Heart right ventricle (tissue), 16 donors: ENCODE results near the gene DTNBP1. TPM values are rescaled to one million over a fixed set of nuclear protein-coding genes. Genes with fewer than 3 reads are reported as not detected.

Experiments used
- ATAC-seq, 8 donors: fragments of 200-7000 bp; cut with Tn5 transposase; one replicate each; pipeline ENCODE4 v1.9.1; 2020; ENCODE audit warnings: mild to moderate bottlenecking in 8 of 8, moderate library complexity in 8 of 8, moderate number of reproducible peaks in 1 of 8
- DNase-seq, 2 donors: peaks; one replicate each; pipeline ENCODE4 v3.0.0-alpha.2; 2020
- H3K27ac ChIP-seq, 10 donors: fragments of 200-600 bp; sonication (generic) in 2 of 10; one replicate each; pipeline versions ENCODE4 v1.5.0 to v1.8.0; 2020 to 2022; ENCODE audit warnings: mild to moderate bottlenecking in 3 of 10
- H3K27me3 ChIP-seq, 7 donors: fragments of 200-600 bp; one replicate each; pipeline ENCODE4 v1.8.0; 2021 to 2022; ENCODE audit warnings: mild to moderate bottlenecking in 2 of 7
- H3K36me3 ChIP-seq, 9 donors: fragments of 200-600 bp; sonication (generic) in 1 of 9; one replicate each; pipeline versions ENCODE4 v1.5.0 to v1.8.0; 2020 to 2022; ENCODE audit warnings: mild to moderate bottlenecking in 2 of 9
- H3K4me1 ChIP-seq, 9 donors: fragments of 200-600 bp; sonication (generic) in 1 of 9; one replicate each; pipeline versions ENCODE4 v1.5.0 to v1.8.0; 2020 to 2022; ENCODE audit warnings: mild to moderate bottlenecking in 4 of 9
- H3K4me3 ChIP-seq, 10 donors: fragments of 200-600 bp; sonication (generic) in 2 of 10; one replicate each; pipeline versions ENCODE4 v1.5.0 to v1.8.0; 2020 to 2022; ENCODE audit warnings: mild to moderate bottlenecking in 7 of 10, moderate library complexity in 2 of 10
- H3K9me3 ChIP-seq, 11 donors: fragments of 200-600 bp in 10 of 11; sonication (generic) in 2 of 11; one replicate each; pipeline versions ENCODE4 v1.5.0 to v1.8.0; 2013 to 2022; ENCODE audit warnings: mild to moderate bottlenecking in 2 of 11, control low read depth in 1 of 11, moderate library complexity in 1 of 11
- CTCF ChIP-seq, 9 donors: fragments of 200-600 bp; sonication (generic) in 2 of 9; IDR thresholded peaks; one replicate each; pipeline versions ENCODE4 v1.5.0 to v1.8.0; 2021 to 2022; ENCODE audit warnings: antibody characterized with exemption in 9 of 9, mild to moderate bottlenecking in 5 of 9, moderate library complexity in 1 of 9
- WGBS, 2 donors: extraction: QIAGEN DNeasy Blood & Tissue Kit; methylation state at CpG; one replicate each; pipeline ENCODE4 v1.1.7; 2013; ENCODE audit warnings: inconsistent platforms in 1 of 2; 5-methylcytosine and 5-hydroxymethylcytosine counted together
- intact Hi-C, 10 donors: fragments of 100-400 bp; cut with DNase I; formaldehyde crosslinking; loops; one replicate each; pipeline versions ENCODE4 v1.11.1 to v1.14.2; 2022
- polyA plus RNA-seq, 2 donors: library from polyadenylated mRNA; stranded (reverse); fragments of 200-250 nt; gene quantifications; one replicate each; pipeline ENCODE4 v1.2.3, GENCODE V29; 2013
- total RNA-seq, 10 donors: library from RNA; stranded (reverse); fragmentation: NEBNext Ultra II Directional in 3 of 10; extraction: Animal tissue kit (Norgen Biotek cat#: 25700) in 3 of 10; gene quantifications; one replicate each; pipeline versions ENCODE4 v1.2.1 to v1.2.4, GENCODE V29; 2021 to 2023
- donor health status: Arrhythmogenic right ventricular cardiomyopathy.
- donor health status: ischemic (EF 13 %, LVEDD 7.1; RV severe dilation, severe dysfunction).
- donor health status: healthy with polysubstance abuse.
- donor health status: DM: no; HTN: yes; CAD: no.
- donor health status: DM: no; HTN: no; CAD: no.
- donor health status: ischemic (EF 25% LVEDD 6.9; RV normal size, moderate dysfunction).
- donor health status: ischemic (EF 25% LVEDD 5.7; RV mildly dilated, moderate dysfunction).
- donor health status: healthy.
- donor health status: DM: yes; HTN: yes; CAD: no.
- donor health status: Ischemic cardiomyopathy.
- donor health status: ischemic (EF 35%, LVEDD 5.7; RV mildly dilated, moderate dysfunction).
- donor health status: nonischemic (EF 11% LVEDD 7.7; RV severe dilation, severe dysfunction).
- donor health status: DM: yes; HTN: yes; CAD: no.
- donor health status: PGD.
- donor health status: ischemic (EF 29% LVEDD 5.4; RV normal size, mild dysfunction).
- donor health status: nonischemic (EF 23%, LVEDD 6.1; RV moderate dilation, normal function).

The DTNBP1 gene
- total and polyA plus RNA-seq, 12 donors, result 5.0 to 27.5 (median 18.4) TPM

GRCh38 chr6:15689586-15690482 lies 27.0 kb upstream of the DTNBP1 start:
- TF ChIP-seq CTCF (IDR thresholded peaks at IDR 0.05), result no peak
- H3K4me1 ChIP-seq, result peaks cover 0 to 19% (median 9%) of the 10 kb centered on the region in 9 donors
- DNase-seq, result no peak
- ATAC-seq, result no peak
- intact Hi-C loops, result loop anchor here in 9 of 10 donors (2.0 to 10.0 kb wide), 8 partner anchors 135 to 517 kb away; partner anchors contain the start of gene MYLIP (in 6 of the 9)
- H3K36me3 ChIP-seq, result no peaks in the 10 kb centered on the region
- WGBS, 2 donors, result 47 to 48% methylated on average over 5 of the region's 5 CpGs
- H3K27me3 ChIP-seq, result no peaks in the 10 kb centered on the region
- no peaks in the 10 kb centered on the region for H3K9me3 ChIP-seq
- H3K4me3 ChIP-seq, result no peak overlapping the region
- no peak overlapping the region for H3K27ac ChIP-seq

GRCh38 chr6:15685619-15686018 lies 22.8 kb upstream of the DTNBP1 start:
- no peak for TF ChIP-seq CTCF (IDR thresholded peaks at IDR 0.05)
- peaks cover 0 to 6% (median 0%) of the 10 kb centered on the region in 11 donors for H3K9me3 ChIP-seq
- H3K27me3 ChIP-seq, result no peaks in the 10 kb centered on the region
- H3K36me3 ChIP-seq, result no peaks in the 10 kb centered on the region
- ATAC-seq (no peak), DNase-seq (no peak)
- H3K4me1 ChIP-seq, result peaks cover 0 to 9% (median 6%) of the 10 kb centered on the region in 9 donors
- intact Hi-C loops, result loop anchor here in 1 of 10 donors (10.0 kb wide), 1 partner anchor 519 kb away; no protein-coding TSS in a partner anchor
- H3K27ac ChIP-seq, result no peak overlapping the region
- no peak overlapping the region for H3K4me3 ChIP-seq

GRCh38 chr6:15682965-15683822 lies 20.4 kb upstream of the DTNBP1 start:
- TF ChIP-seq CTCF (IDR thresholded peaks at IDR 0.05), result no peak
- no peak for DNase-seq
- Histone ChIP-seq H3K9me3 (peaks cover 0 to 6% (median 0%) of the 10 kb centered on the region in 11 donors), H3K36me3 (no peaks in the 10 kb centered on the region), H3K4me1 (no peaks in the 10 kb centered on the region), H3K27ac (no peak overlapping the region), H3K27me3 (no peaks in the 10 kb centered on the region), H3K4me3 (no peak overlapping the region)
- 85 to 91% methylated on average over 7 of the region's 7 CpGs for WGBS, 2 donors
- intact Hi-C loops, result loop anchor here in 1 of 10 donors (10.0 kb wide), 1 partner anchor 522 kb away; no protein-coding TSS in a partner anchor
- no peak for ATAC-seq

GRCh38 chr6:15681946-15682345 lies 19.1 kb upstream of the DTNBP1 start:
- Histone ChIP-seq H3K4me3 (no peak overlapping the region), H3K9me3 (peaks cover 0 to 6% (median 0%) of the 10 kb centered on the region in 11 donors), H3K27ac (no peak overlapping the region), H3K27me3 (no peaks in the 10 kb centered on the region), H3K4me1 (no peaks in the 10 kb centered on the region), H3K36me3 (no peaks in the 10 kb centered on the region)
- DNase-seq (no peak), ATAC-seq (no peak)
- intact Hi-C loops, result loop anchor here in 1 of 10 donors (10.0 kb wide), 1 partner anchor 523 kb away; no protein-coding TSS in a partner anchor
- 94 to 97% methylated on average over 1 of the region's 1 CpG for WGBS, 2 donors
- TF ChIP-seq CTCF (IDR thresholded peaks at IDR 0.05), result no peak
